Neural progenitor cell (in vitro differentiated cells): Measurements from ENCODE around the gene ZDHHC11.

Source experiments
- CTCF ChIP-seq: fragments of 200-600 bp; sonication (generic); IDR thresholded peaks from 2 replicates; pipeline ENCODE4 v1.5.1; 2017; ENCODE audit warnings: antibody characterized with exemption, mild to moderate bottlenecking
- EZH2 ChIP-seq: fragments of 200-600 bp; sonication (generic); IDR thresholded peaks from 2 replicates; pipeline ENCODE4 v1.6.1; 2017; ENCODE audit warnings: antibody characterized with exemption, mild to moderate bottlenecking, moderate library complexity

- no peak for TF ChIP-seq CTCF
- TF ChIP-seq EZH2: no peak
These were observed 30.8 kb upstream of the ZDHHC11 start for GRCh38 chr5:881551-881935.
